ENCODE data around the gene BTAF1.
"Not testable (repeated sequence)": the region's sequence is repeated elsewhere in the genome, so short reads cannot be mapped to it uniquely, and the experiment has no call there.

The BTAF1 gene

GRCh38 chr10:91891125-91892001 lies 32.2 kb upstream of the BTAF1 start:
- H3K27me3 ChIP-seq (replicated peaks; ENCODE audit: control insufficient read depth, insufficient read depth, low read length) = peaks cover 5% of the 10 kb centered on the region
- peak overlapping the region; percentile 21 for H3K9ac ChIP-seq (ENCODE audit: low read length)
- DNase-seq (ENCODE audit: low read depth) = peak; percentile 16
- H3K4me1 ChIP-seq (ENCODE audit: control insufficient read depth, insufficient read depth, low read length) = peaks cover 23% of the 10 kb centered on the region
- H3K36me3 ChIP-seq (ENCODE audit: control insufficient read depth, insufficient read depth, low read length, severe bottlenecking) = no peaks in the 10 kb centered on the region
- no peak overlapping the region for H3K4me3 ChIP-seq (ENCODE audit: low read length)
- no peaks in the 10 kb centered on the region for H3K9me3 ChIP-seq (ENCODE audit: control insufficient read depth, low read length)

GRCh38 chr10:91893051-91893450 lies 30.5 kb upstream of the BTAF1 start:
- no peaks in the 10 kb centered on the region for H3K9me3 ChIP-seq (ENCODE audit: control insufficient read depth, low read length)
- no peaks in the 10 kb centered on the region for H3K36me3 ChIP-seq (ENCODE audit: control insufficient read depth, insufficient read depth, low read length, severe bottlenecking)
- DNase-seq (ENCODE audit: low read depth) = no peak
- no peak overlapping the region for H3K9ac ChIP-seq (ENCODE audit: low read length)
- H3K27me3 ChIP-seq (replicated peaks; ENCODE audit: control insufficient read depth, insufficient read depth, low read length) = peaks cover under 1% of the 10 kb centered on the region
- H3K4me1 ChIP-seq (ENCODE audit: control insufficient read depth, insufficient read depth, low read length) = peaks cover 16% of the 10 kb centered on the region
- no peak overlapping the region for H3K4me3 ChIP-seq (ENCODE audit: low read length)

GRCh38 chr10:91894261-91894685 lies 29.3 kb upstream of the BTAF1 start:
- DNase-seq (ENCODE audit: low read depth); H3K36me3 ChIP-seq (ENCODE audit: control insufficient read depth, insufficient read depth, low read length, severe bottlenecking); H3K27me3 ChIP-seq (replicated peaks; ENCODE audit: control insufficient read depth, insufficient read depth, low read length); H3K4me3 ChIP-seq (ENCODE audit: low read length); H3K9me3 ChIP-seq (ENCODE audit: control insufficient read depth, low read length); H3K9ac ChIP-seq (ENCODE audit: low read length): not testable (repeated sequence)
- peaks cover 16% of the 10 kb centered on the region for H3K4me1 ChIP-seq (ENCODE audit: control insufficient read depth, insufficient read depth, low read length)

GRCh38 chr10:91896212-91896756 lies 27.3 kb upstream of the BTAF1 start:
- Histone ChIP-seq H3K9ac (ENCODE audit: low read length) (no peak overlapping the region), H3K4me3 (ENCODE audit: low read length) (no peak overlapping the region), H3K4me1 (ENCODE audit: control insufficient read depth, insufficient read depth, low read length) (peaks cover 8% of the 10 kb centered on the region), H3K36me3 (ENCODE audit: control insufficient read depth, insufficient read depth, low read length, severe bottlenecking) (no peaks in the 10 kb centered on the region), H3K27me3 (replicated peaks; ENCODE audit: control insufficient read depth, insufficient read depth, low read length) (no peaks in the 10 kb centered on the region), H3K9me3 (ENCODE audit: control insufficient read depth, low read length) (no peaks in the 10 kb centered on the region)
- DNase-seq (ENCODE audit: low read depth) = no peak

GRCh38 chr10:91897421-91897820 lies 26.1 kb upstream of the BTAF1 start:
- no peak overlapping the region for H3K4me3 ChIP-seq (ENCODE audit: low read length)
- H3K36me3 ChIP-seq (ENCODE audit: control insufficient read depth, insufficient read depth, low read length, severe bottlenecking) = no peaks in the 10 kb centered on the region
- DNase-seq (ENCODE audit: low read depth) = no peak
- H3K9ac ChIP-seq (ENCODE audit: low read length) = no peak overlapping the region
- peaks cover 11% of the 10 kb centered on the region for H3K4me1 ChIP-seq (ENCODE audit: control insufficient read depth, insufficient read depth, low read length)
- no peaks in the 10 kb centered on the region for H3K9me3 ChIP-seq (ENCODE audit: control insufficient read depth, low read length)
- H3K27me3 ChIP-seq (replicated peaks; ENCODE audit: control insufficient read depth, insufficient read depth, low read length) = no peaks in the 10 kb centered on the region

- H3K4me1 ChIP-seq (ENCODE audit: control insufficient read depth, insufficient read depth, low read length) = peaks cover 13% of the 10 kb centered on the region
- H3K36me3 ChIP-seq (ENCODE audit: control insufficient read depth, insufficient read depth, low read length, severe bottlenecking) = no peaks in the 10 kb centered on the region
- no peaks in the 10 kb centered on the region for H3K27me3 ChIP-seq (replicated peaks; ENCODE audit: control insufficient read depth, insufficient read depth, low read length)
- no peak overlapping the region for H3K4me3 ChIP-seq (ENCODE audit: low read length)
- no peak overlapping the region for H3K9ac ChIP-seq (ENCODE audit: low read length)
- no peaks in the 10 kb centered on the region for H3K9me3 ChIP-seq (ENCODE audit: control insufficient read depth, low read length)
- peak; percentile 89 for DNase-seq (ENCODE audit: low read depth)
Observed at GRCh38 chr10:91901784-91902677, 21.5 kb upstream of the BTAF1 start.

GRCh38 chr10:91907033-91907594 lies 16.5 kb upstream of the BTAF1 start:
- Histone ChIP-seq H3K4me3 (ENCODE audit: low read length) (no peak overlapping the region), H3K9ac (ENCODE audit: low read length) (no peak overlapping the region), H3K9me3 (ENCODE audit: control insufficient read depth, low read length) (no peaks in the 10 kb centered on the region), H3K36me3 (ENCODE audit: control insufficient read depth, insufficient read depth, low read length, severe bottlenecking) (no peaks in the 10 kb centered on the region), H3K4me1 (ENCODE audit: control insufficient read depth, insufficient read depth, low read length) (peaks cover 22% of the 10 kb centered on the region), H3K27me3 (replicated peaks; ENCODE audit: control insufficient read depth, insufficient read depth, low read length) (no peaks in the 10 kb centered on the region)
- no peak for DNase-seq (ENCODE audit: low read depth)

GRCh38 chr10:91907914-91908336 lies 15.6 kb upstream of the BTAF1 start:
- Histone ChIP-seq H3K4me3 (ENCODE audit: low read length) (peak overlapping the region; percentile 94), H3K9ac (ENCODE audit: low read length) (peak overlapping the region; percentile 83), H3K9me3 (ENCODE audit: control insufficient read depth, low read length) (no peaks in the 10 kb centered on the region), H3K27me3 (replicated peaks; ENCODE audit: control insufficient read depth, insufficient read depth, low read length) (no peaks in the 10 kb centered on the region), H3K4me1 (ENCODE audit: control insufficient read depth, insufficient read depth, low read length) (peaks cover 18% of the 10 kb centered on the region), H3K36me3 (ENCODE audit: control insufficient read depth, insufficient read depth, low read length, severe bottlenecking) (no peaks in the 10 kb centered on the region)
- no peak for DNase-seq (ENCODE audit: low read depth)

- H3K27me3 ChIP-seq (replicated peaks; ENCODE audit: control insufficient read depth, insufficient read depth, low read length) = no peaks in the 10 kb centered on the region
- peak overlapping the region; percentile 83 for H3K9ac ChIP-seq (ENCODE audit: low read length)
- no peaks in the 10 kb centered on the region for H3K9me3 ChIP-seq (ENCODE audit: control insufficient read depth, low read length)
- peak overlapping the region; percentile 94 for H3K4me3 ChIP-seq (ENCODE audit: low read length)
- peak; percentile 82 for DNase-seq (ENCODE audit: low read depth)
- no peaks in the 10 kb centered on the region for H3K36me3 ChIP-seq (ENCODE audit: control insufficient read depth, insufficient read depth, low read length, severe bottlenecking)
- H3K4me1 ChIP-seq (ENCODE audit: control insufficient read depth, insufficient read depth, low read length) = peaks cover 18% of the 10 kb centered on the region
Observed at GRCh38 chr10:91908337-91909116, 15.0 kb upstream of the BTAF1 start.

GRCh38 chr10:91909117-91909677 lies 14.4 kb upstream of the BTAF1 start, which contains the start of gene FGFBP3:
TSS of gene FGFBP3 (minus strand) at chr10:91909486. CDS start at chr10:91908969, 517 bp downstream.
- Histone ChIP-seq H3K4me1 (ENCODE audit: control insufficient read depth, insufficient read depth, low read length) (peaks cover 18% of the 10 kb centered on the region), H3K27me3 (replicated peaks; ENCODE audit: control insufficient read depth, insufficient read depth, low read length) (no peaks in the 10 kb centered on the region), H3K9me3 (ENCODE audit: control insufficient read depth, low read length) (no peaks in the 10 kb centered on the region), H3K4me3 (ENCODE audit: low read length) (peak within 1 kb of the TSS; percentile 94), H3K36me3 (ENCODE audit: control insufficient read depth, insufficient read depth, low read length, severe bottlenecking) (no peaks in the 10 kb centered on the region), H3K9ac (ENCODE audit: low read length) (peak within 1 kb of the TSS; percentile 83)
- DNase-seq (ENCODE audit: low read depth) = peak; percentile 71

Data from adipocyte (in vitro differentiated cells).